Activated CD4-positive, alpha-beta T cell treated with anti-CD3 and anti-CD28 coated beads, Interleukin-2, amount 10 ng/mL, durations not matched to agents 7 days and 5 days (primary cell): Measurements from ENCODE around the gene TBPL1. TPM values are rescaled to one million over a fixed set of nuclear protein-coding genes. Genes with fewer than 3 reads are reported as not detected.

Experiments
- CTCF ChIA-PET: fragments of 350-600 bp; sonication (Branson Sonifier 250); formaldehyde crosslinking; loops from one replicate; lab custom pipeline; 2021; ENCODE audit warnings: antibody characterized with exemption; lab: Charles Lee
- POLR2A ChIA-PET: fragments of 350-600 bp; sonication (Branson Sonifier 250); formaldehyde crosslinking; loops from one replicate; lab custom pipeline; 2021; ENCODE audit warnings: antibody characterized with exemption; lab: Charles Lee
- DNase-seq: peaks from one replicate; pipeline ENCODE4 v3.0.0-alpha.2; 2020
- H3K27ac Mint-ChIP-seq: one replicate; pipeline ENCODE4 v1.8.0; 2021; ENCODE audit warnings: mild to moderate bottlenecking, moderate library complexity, mixed read lengths
- H3K27me3 Mint-ChIP-seq: one replicate; pipeline ENCODE4 v1.8.0; 2021; ENCODE audit warnings: mixed read lengths
- H3K36me3 Mint-ChIP-seq: one replicate; pipeline ENCODE4 v1.8.0; 2021; ENCODE audit warnings: low read depth, mixed read lengths
- H3K4me1 Mint-ChIP-seq: one replicate; pipeline ENCODE4 v1.8.0; 2021; ENCODE audit warnings: mixed read lengths
- H3K4me3 Mint-ChIP-seq: one replicate; pipeline ENCODE4 v1.8.0; 2021; ENCODE audit warnings: mild to moderate bottlenecking, moderate library complexity, mixed read lengths
- H3K9me3 Mint-ChIP-seq: one replicate; pipeline ENCODE4 v1.8.0; 2021; ENCODE audit warnings: mixed read lengths
- total RNA-seq, 2 experiments: library from RNA; stranded (reverse); gene quantifications; one replicate each; pipeline ENCODE4 v1.2.3, GENCODE V29; 2021

The TBPL1 gene
- total RNA-seq, 2 experiments from 2014 or later = 26.0 to 34.9 TPM

- peaks cover 5% of the 10 kb centered on the region for H3K4me1 Mint-ChIP-seq
- CTCF ChIA-PET = interaction anchor here (1.1 to 1.7 kb wide), 2 partner anchors 14 kb away, joined by 3 to 4 read pairs; partner anchors contain the start of gene TBPL1
- H3K4me3 Mint-ChIP-seq = no peak overlapping the region
- DNase-seq = no peak
- no peak overlapping the region for H3K27ac Mint-ChIP-seq
- H3K27me3 Mint-ChIP-seq = peaks cover 38% of the 10 kb centered on the region
- H3K9me3 Mint-ChIP-seq = peaks cover under 1% of the 10 kb centered on the region
- POLR2A ChIA-PET = no interaction called here
- no peaks in the 10 kb centered on the region for H3K36me3 Mint-ChIP-seq
These were observed 14.5 kb upstream of the TBPL1 start for GRCh38 chr6:133938533-133938932.

- no peak for DNase-seq
- POLR2A ChIA-PET = no interaction called here
- CTCF ChIA-PET = no interaction called here
- H3K27me3 Mint-ChIP-seq = peaks cover 28% of the 10 kb centered on the region
- H3K4me3 Mint-ChIP-seq = no peak overlapping the region
- no peaks in the 10 kb centered on the region for H3K36me3 Mint-ChIP-seq
- H3K27ac Mint-ChIP-seq = no peak overlapping the region
- no peaks in the 10 kb centered on the region for H3K9me3 Mint-ChIP-seq
- peaks cover 5% of the 10 kb centered on the region for H3K4me1 Mint-ChIP-seq
These were observed 13.0 kb upstream of the TBPL1 start for GRCh38 chr6:133939778-133940667.

GRCh38 chr6:133945158-133945557 lies 7.9 kb upstream of the TBPL1 start:
- CTCF ChIA-PET = interaction anchor here (1.1 to 1.2 kb wide), 3 partner anchors 17 to 79 kb away, joined by 3 to 5 read pairs (median 5); no protein-coding TSS in a partner anchor
- DNase-seq = no peak
- POLR2A ChIA-PET = no interaction called here
- Mint-ChIP-seq H3K27ac (no peak overlapping the region), H3K27me3 (peaks cover 12% of the 10 kb centered on the region), H3K4me3 (no peak overlapping the region), H3K4me1 (no peaks in the 10 kb centered on the region), H3K36me3 (no peaks in the 10 kb centered on the region), H3K9me3 (no peaks in the 10 kb centered on the region)

GRCh38 chr6:133947302-133947900 lies 5.6 kb upstream of the TBPL1 start:
- Mint-ChIP-seq H3K36me3 (no peaks in the 10 kb centered on the region), H3K27ac (no peak overlapping the region), H3K9me3 (no peaks in the 10 kb centered on the region), H3K27me3 (no peaks in the 10 kb centered on the region), H3K4me1 (peaks cover 7% of the 10 kb centered on the region), H3K4me3 (no peak overlapping the region)
- CTCF ChIA-PET = no interaction called here
- DNase-seq = no peak
- POLR2A ChIA-PET = no interaction called here

- Mint-ChIP-seq H3K4me1 (peaks cover 7% of the 10 kb centered on the region), H3K4me3 (no peak overlapping the region), H3K36me3 (no peaks in the 10 kb centered on the region), H3K9me3 (no peaks in the 10 kb centered on the region), H3K27me3 (no peaks in the 10 kb centered on the region), H3K27ac (no peak overlapping the region)
- no peak for DNase-seq
- CTCF ChIA-PET = no interaction called here
- POLR2A ChIA-PET = no interaction called here
These were observed 4.6 kb upstream of the TBPL1 start for GRCh38 chr6:133948472-133948871.

GRCh38 chr6:133951227-133951626 lies 1.8 kb upstream of the TBPL1 start:
- no peak for DNase-seq
- Mint-ChIP-seq H3K36me3 (no peaks in the 10 kb centered on the region), H3K27ac (peak overlapping the region; percentile 82), H3K4me3 (peak overlapping the region; percentile 94), H3K27me3 (no peaks in the 10 kb centered on the region), H3K4me1 (peaks cover 25% of the 10 kb centered on the region), H3K9me3 (no peaks in the 10 kb centered on the region)
- ChIA-PET CTCF (interaction anchor here (1.0 kb wide), 1 partner anchor 27 kb away, joined by 3 read pairs; no protein-coding TSS in a partner anchor), POLR2A (no interaction called here)

- H3K27ac Mint-ChIP-seq = peak overlapping the region; percentile 90
- no peaks in the 10 kb centered on the region for H3K27me3 Mint-ChIP-seq
- POLR2A ChIA-PET = no interaction called here
These were observed 876 bp upstream of the TBPL1 start for GRCh38 chr6:133951881-133952814.

GRCh38 chr6:133953634-133954415 lies 801 bp downstream of the TBPL1 start:
- no peaks in the 10 kb centered on the region for H3K9me3 Mint-ChIP-seq
- H3K4me3 Mint-ChIP-seq = peak overlapping the region; percentile 94
- no peaks in the 10 kb centered on the region for H3K36me3 Mint-ChIP-seq
- H3K27ac Mint-ChIP-seq = peak overlapping the region; percentile 88
- POLR2A ChIA-PET = no interaction called here
- CTCF ChIA-PET = interaction anchor here (1.4 to 1.6 kb wide), 3 partner anchors 19 to 110 kb away, joined by 3 to 7 read pairs (median 5); no protein-coding TSS in a partner anchor
- H3K4me1 Mint-ChIP-seq = peaks cover 44% of the 10 kb centered on the region
- H3K27me3 Mint-ChIP-seq = no peaks in the 10 kb centered on the region
- peak; percentile 20 for DNase-seq

More at GRCh38 chr6:133951881-133952814, 876 bp upstream of the TBPL1 start:
- peak; percentile 26 for DNase-seq
- Mint-ChIP-seq H3K4me1 (peaks cover 32% of the 10 kb centered on the region), H3K9me3 (no peaks in the 10 kb centered on the region), H3K4me3 (peak overlapping the region; percentile 94), H3K36me3 (no peaks in the 10 kb centered on the region)
- CTCF ChIA-PET = interaction anchor here (1.4 to 1.5 kb wide), 3 partner anchors 10 to 112 kb away, joined by 3 to 5 read pairs (median 4); no protein-coding TSS in a partner anchor

GRCh38 chr6:133954657-133955576 lies 1.9 kb downstream of the TBPL1 start:
- Mint-ChIP-seq H3K9me3 (no peaks in the 10 kb centered on the region), H3K4me1 (peaks cover 52% of the 10 kb centered on the region), H3K4me3 (peak overlapping the region; percentile 49), H3K27me3 (no peaks in the 10 kb centered on the region), H3K27ac (no peak overlapping the region), H3K36me3 (no peaks in the 10 kb centered on the region)
- ChIA-PET POLR2A (no interaction called here), CTCF (interaction anchor here (1.1 to 1.6 kb wide), 2 partner anchors 15 to 18 kb away, joined by 3 to 4 read pairs; no protein-coding TSS in a partner anchor)
- DNase-seq = no peak

GRCh38 chr6:133955582-133956415 lies 2.8 kb downstream of the TBPL1 start:
- ChIA-PET CTCF (interaction anchor here (1.1 kb wide), 2 partner anchors 15 to 36 kb away, joined by 3 to 4 read pairs; no protein-coding TSS in a partner anchor), POLR2A (no interaction called here)
- H3K36me3 Mint-ChIP-seq = peaks cover 3% of the 10 kb centered on the region
- DNase-seq = no peak
- H3K9me3 Mint-ChIP-seq = no peaks in the 10 kb centered on the region
- H3K4me3 Mint-ChIP-seq = peak overlapping the region; percentile 45
- H3K27me3 Mint-ChIP-seq = no peaks in the 10 kb centered on the region
- no peak overlapping the region for H3K27ac Mint-ChIP-seq
- peaks cover 54% of the 10 kb centered on the region for H3K4me1 Mint-ChIP-seq
